GM12892 (cell line): ENCODE data around the gene EPN2.

Experiments used
- POLR2A ChIP-seq: IDR thresholded peaks from 2 replicates; pipeline ENCODE4 v1.6.1; 2011; ENCODE audit warnings: low read depth, low read length, control low read depth
- POLR2AphosphoS5 ChIP-seq: IDR thresholded peaks from 2 replicates; pipeline ENCODE4 v1.6.1; 2011; ENCODE audit warnings: low read depth, low read length, control low read depth
- TAF1 ChIP-seq: IDR thresholded peaks from 2 replicates; pipeline ENCODE4 v1.6.1; 2011; ENCODE audit warnings: low read depth, mild to moderate bottlenecking, control low read depth, low read length, borderline replicate concordance

GRCh38 chr17:19274893-19275292, 37.7 kb downstream of the EPN2 start:
- no peak for TF ChIP-seq POLR2A
- no peak for TF ChIP-seq POLR2AphosphoS5
- no peak for TF ChIP-seq TAF1
